Hindlimb muscle (tissue), 1 donor: Measurements from ENCODE around the gene KRT73. TPM values are rescaled to one million over a fixed set of nuclear protein-coding genes. Genes with fewer than 3 reads are reported as not detected.
"Not testable (repeated sequence)": the region's sequence is repeated elsewhere in the genome, so short reads cannot be mapped to it uniquely, and the experiment has no call there.

ENCODE experiments used
- DNase-seq: peaks from one replicate; pipeline ENCODE4 v3.0.0-alpha.2; 2013
- polyA plus RNA-seq: library from polyadenylated mRNA; unstranded; fragments of 120-200 nt; gene quantifications from one replicate; pipeline ENCODE4 v1.2.1, GENCODE V29; 2013; ENCODE audit not compliant: insufficient read length

The KRT73 gene
- polyA plus RNA-seq, 1 donor, result not detected

GRCh38 chr12:52600071-52600470, 18.3 kb downstream of the KRT73 start:
- DNase-seq, result no peak

- no peak for DNase-seq
Observed at GRCh38 chr12:52598966-52599365, 19.4 kb downstream of the KRT73 start.

GRCh38 chr12:52594237-52594636, 24.1 kb downstream of the KRT73 start:
- not testable (repeated sequence) for DNase-seq

- DNase-seq, result no peak
Observed at GRCh38 chr12:52591521-52591920, 26.8 kb downstream of the KRT73 start.

- no peak for DNase-seq
Observed at GRCh38 chr12:52590021-52590420, 28.3 kb downstream of the KRT73 start.

- DNase-seq, result no peak
Observed at GRCh38 chr12:52587563-52587962, 30.8 kb downstream of the KRT73 start.

GRCh38 chr12:52585946-52586345, 32.4 kb downstream of the KRT73 start:
- peak; percentile 32 for DNase-seq

GRCh38 chr12:52585066-52585465, 33.3 kb downstream of the KRT73 start:
- DNase-seq, result no peak

- no peak for DNase-seq
Observed at GRCh38 chr12:52584156-52584682, 34.1 kb downstream of the KRT73 start.

GRCh38 chr12:52582971-52583456, 35.3 kb downstream of the KRT73 start:
- DNase-seq, result peak; percentile 23

- DNase-seq, result no peak
Observed at GRCh38 chr12:52582486-52582885, 35.9 kb downstream of the KRT73 start.

GRCh38 chr12:52581481-52581880, 36.9 kb downstream of the KRT73 start:
- no peak for DNase-seq

- DNase-seq, result no peak
Observed at GRCh38 chr12:52581066-52581465, 37.3 kb downstream of the KRT73 start.

GRCh38 chr12:52580496-52580895, 37.9 kb downstream of the KRT73 start:
- no peak for DNase-seq

- no peak for DNase-seq
Observed at GRCh38 chr12:52579468-52580465, 38.6 kb downstream of the KRT73 start.

GRCh38 chr12:52578469-52578868, 39.9 kb downstream of the KRT73 start:
- DNase-seq, result no peak

- no peak for DNase-seq
Observed at GRCh38 chr12:52577316-52577715, 41.0 kb downstream of the KRT73 start.

- DNase-seq, result no peak
Observed at GRCh38 chr12:52575948-52576347, 42.4 kb downstream of the KRT73 start.

- no peak for DNase-seq
Observed at GRCh38 chr12:52575256-52575655, 43.1 kb downstream of the KRT73 start.

- no peak for DNase-seq
Observed at GRCh38 chr12:52573743-52574142, 44.6 kb downstream of the KRT73 start, which contains the start of gene KRT74. Gene KRT74, minus strand, starts transcription at chr12:52573843. Its CDS starts 66 bp downstream, at chr12:52573777.

- DNase-seq, result no peak
Observed at GRCh38 chr12:52573306-52573705, 45.1 kb downstream of the KRT73 start.

- no peak for DNase-seq
Observed at GRCh38 chr12:52570511-52570910, 47.8 kb downstream of the KRT73 start.

- no peak for DNase-seq
Observed at GRCh38 chr12:52568111-52568510, 50.2 kb downstream of the KRT73 start.

GRCh38 chr12:52566847-52567291, 51.5 kb downstream of the KRT73 start:
- DNase-seq, result no peak
